Liver (tissue), 9 donors: ENCODE results near the gene ARAP1. TPM values are rescaled to one million over a fixed set of nuclear protein-coding genes. Genes with fewer than 3 reads are reported as not detected.

Experiments used
- DNase-seq: peaks from one replicate; pipeline ENCODE4 v3.0.0-alpha.2; 2017; ENCODE audit warnings: low spot score
- H3K27ac ChIP-seq, 2 donors: one replicate each; pipeline ENCODE4 v1.7.0; 2013; ENCODE audit warnings: inconsistent platforms in 2 of 2, low read length in 2 of 2, control low read depth in 1 of 2, low read depth in 1 of 2, mild to moderate bottlenecking in 1 of 2
- H3K27me3 ChIP-seq, 4 donors: one replicate each; pipeline versions ENCODE4 v1.6.1 to v1.7.0; 2013; ENCODE audit warnings: low read length in 3 of 4, inconsistent platforms in 1 of 4, mild to moderate bottlenecking in 1 of 4, moderate library complexity in 1 of 4; ENCODE audit not compliant: control insufficient read depth in 4 of 4, insufficient read depth in 4 of 4
- H3K36me3 ChIP-seq, 4 donors: one replicate each; pipeline versions ENCODE4 v1.6.1 to v1.7.0; 2013; ENCODE audit warnings: low read length in 3 of 4, mild to moderate bottlenecking in 3 of 4, low read depth in 1 of 4, moderate library complexity in 1 of 4; ENCODE audit not compliant: control insufficient read depth in 4 of 4, insufficient read depth in 3 of 4
- H3K4me1 ChIP-seq, 4 donors: one replicate each; pipeline versions ENCODE4 v1.6.1 to v1.7.0; 2013; ENCODE audit warnings: low read length in 3 of 4, mild to moderate bottlenecking in 3 of 4, moderate library complexity in 1 of 4; ENCODE audit not compliant: control insufficient read depth in 4 of 4, insufficient read depth in 4 of 4
- H3K4me3 ChIP-seq, 3 donors: one replicate each; pipeline versions ENCODE4 v1.6.1 to v1.7.0; 2013; ENCODE audit warnings: low read length in 3 of 3, control low read depth in 1 of 3, low read depth in 1 of 3, mild to moderate bottlenecking in 1 of 3
- H3K9ac ChIP-seq, 2 donors: one replicate each; pipeline ENCODE4 v1.7.0; 2013; ENCODE audit warnings: low read length in 2 of 2, mild to moderate bottlenecking in 2 of 2, moderate library complexity in 2 of 2, control low read depth in 1 of 2, low read depth in 1 of 2
- H3K9me3 ChIP-seq, 4 donors: one replicate each; pipeline versions ENCODE4 v1.6.1 to v1.7.0; 2013; ENCODE audit warnings: low read length in 3 of 4; ENCODE audit not compliant: control insufficient read depth in 4 of 4
- ATF3 ChIP-seq: IDR thresholded peaks from 2 replicates; pipeline ENCODE4 v1.6.1; 2016; ENCODE audit warnings: antibody characterized with exemption
- CTCF ChIP-seq: fragments of 150-350 bp; IDR thresholded peaks from 2 replicates; pipeline ENCODE4 v1.5.1; 2017; ENCODE audit warnings: improper control_type of control experiment, low read depth, low read length; ENCODE audit not compliant: missing input control
- EGR1 ChIP-seq, 2 donors: IDR thresholded peaks; 2 replicates each; pipeline ENCODE4 v1.6.1; 2016 to 2018; ENCODE audit warnings: antibody characterized with exemption in 2 of 2, low read depth in 2 of 2
- FOXA1 ChIP-seq: IDR thresholded peaks from 2 replicates; pipeline ENCODE4 v1.6.1; 2016; ENCODE audit warnings: antibody characterized with exemption
- FOXA2 ChIP-seq: IDR thresholded peaks from 2 replicates; pipeline ENCODE4 v1.6.1; 2016; ENCODE audit warnings: antibody characterized with exemption
- GABPA ChIP-seq, 2 donors: IDR thresholded peaks in 1 of 2; conservative IDR thresholded peaks in 1 of 2; 2 replicates each; pipeline ENCODE4 v1.6.1; 2016; ENCODE audit warnings: antibody characterized with exemption in 2 of 2, mild to moderate bottlenecking in 1 of 2, moderate library complexity in 1 of 2
- HNF4A ChIP-seq, 2 donors: conservative IDR thresholded peaks; 2 replicates each; pipeline ENCODE4 v1.6.1; 2016; ENCODE audit warnings: antibody characterized with exemption in 2 of 2, mild to moderate bottlenecking in 2 of 2
- HNF4G ChIP-seq: IDR thresholded peaks from 2 replicates; pipeline ENCODE4 v1.6.1; 2016; ENCODE audit warnings: antibody characterized with exemption
- JUND ChIP-seq, 2 donors: IDR thresholded peaks; 2 replicates each; pipeline ENCODE4 v1.6.1; 2016; ENCODE audit warnings: antibody characterized with exemption in 2 of 2
- MAX ChIP-seq: IDR thresholded peaks from 2 replicates; pipeline ENCODE4 v1.6.1; 2016; ENCODE audit warnings: antibody characterized with exemption
- NR2F2 ChIP-seq: IDR thresholded peaks from 2 replicates; pipeline ENCODE4 v1.6.1; 2016; ENCODE audit warnings: antibody characterized with exemption
- RAD21 ChIP-seq, 2 donors: IDR thresholded peaks; 2 replicates each; pipeline ENCODE4 v1.6.1; 2016; ENCODE audit warnings: antibody characterized with exemption in 2 of 2, mild to moderate bottlenecking in 2 of 2
- REST ChIP-seq: IDR thresholded peaks from 2 replicates; pipeline ENCODE4 v1.6.1; 2016; ENCODE audit warnings: antibody characterized with exemption, mild to moderate bottlenecking
- RXRA ChIP-seq, 2 donors: IDR thresholded peaks; 2 replicates each; pipeline ENCODE4 v1.6.1; 2017 to 2018; ENCODE audit warnings: antibody characterized with exemption in 2 of 2, mild to moderate bottlenecking in 1 of 2
- SP1 ChIP-seq: IDR thresholded peaks from 2 replicates; pipeline ENCODE4 v1.6.1; 2018; ENCODE audit warnings: antibody characterized with exemption, mild to moderate bottlenecking
- TAF1 ChIP-seq: conservative IDR thresholded peaks from 2 replicates; pipeline ENCODE4 v1.6.1; 2016; ENCODE audit warnings: antibody characterized with exemption, mild to moderate bottlenecking
- YY1 ChIP-seq: IDR thresholded peaks from 2 replicates; pipeline ENCODE4 v1.6.1; 2016; ENCODE audit warnings: antibody characterized with exemption, mild to moderate bottlenecking
- ZBTB33 ChIP-seq: IDR thresholded peaks from 2 replicates; pipeline ENCODE4 v1.6.1; 2016; ENCODE audit warnings: antibody characterized with exemption
- WGBS: extraction: QIAGEN DNeasy Blood & Tissue Kit; methylation state at CpG from one replicate; pipeline ENCODE4 v1.1.7; 2013; 5-methylcytosine and 5-hydroxymethylcytosine counted together
- polyA plus RNA-seq, 2 donors: library from polyadenylated mRNA; stranded (reverse) in 1 of 2; unstranded in 1 of 2; fragments of 200-250 nt in 1 of 2; fragments of >200 nt in 1 of 2; fragmentation: Nextera tagmentation in 1 of 2; extraction: Ambion mirVana in 1 of 2; gene quantifications; one replicate each; pipeline versions ENCODE4 v1.2.1 to v1.2.3, GENCODE V29; 2013 to 2015
- total RNA-seq, 2 donors: library from RNA; depleted of rRNA; stranded (reverse); fragments of >200 nt; gene quantifications; one replicate each; pipeline ENCODE4 v1.2.3, GENCODE V29; 2014
- donor health status: healthy.
- donor health status: healthy.
- donor health status: healthy.
- donor health status: healthy.
- donor health status: healthy.

Gene ARAP1
- total and polyA plus RNA-seq, 4 donors = 14.4 to 77.8 (median 43.5) TPM

DNA sequence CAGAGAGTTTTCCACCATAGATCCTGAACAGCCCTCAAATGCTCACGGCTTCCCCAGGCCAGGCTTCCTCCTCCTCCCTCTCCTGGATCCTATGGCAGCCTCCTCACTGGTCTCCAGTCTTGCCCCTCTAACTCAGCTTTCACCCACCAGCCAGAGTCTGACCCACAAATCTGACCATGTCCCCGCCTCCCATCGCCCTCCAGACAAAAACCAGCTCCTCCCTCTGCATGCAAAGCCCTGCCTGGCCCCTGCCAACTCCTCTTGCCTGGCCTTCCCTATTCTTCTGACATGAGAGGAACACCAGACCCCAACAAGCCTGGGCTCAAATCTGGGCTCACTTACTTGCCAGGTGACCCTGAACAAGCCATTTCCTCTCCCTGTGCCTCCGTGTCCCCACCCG is 45.6 kb downstream of the ARAP1 start:
- H3K27me3 ChIP-seq = no peaks in the 10 kb centered on the region
- H3K9ac ChIP-seq = no peak overlapping the region
- peaks cover 17 to 87% (median 66%) of the 10 kb centered on the region in 4 donors for H3K36me3 ChIP-seq
- H3K27ac ChIP-seq = no peak overlapping the region
- H3K4me3 ChIP-seq = no peak overlapping the region
- H3K9me3 ChIP-seq = no peaks in the 10 kb centered on the region
- no peak for DNase-seq
- WGBS = 87% methylated on average over 5 of the region's 5 CpGs
- no peaks in the 10 kb centered on the region for H3K4me1 ChIP-seq
- no peak for TF ChIP-seq FOXA2
- TF ChIP-seq HNF4G = no peak
- no peak for TF ChIP-seq HNF4A (conservative IDR thresholded peaks at IDR 0.05)
- no peak for TF ChIP-seq SP1
- TF ChIP-seq TAF1 = no peak
- TF ChIP-seq YY1 = no peak
- TF ChIP-seq RAD21 (IDR thresholded peaks at IDR 0.05) = no peak
- TF ChIP-seq NR2F2 = no peak
- TF ChIP-seq EGR1 (IDR thresholded peaks at IDR 0.05; ENCODE audit: low read depth in 2 of 2) = no peak
- TF ChIP-seq ZBTB33 = no peak
- no peak for TF ChIP-seq RXRA (IDR thresholded peaks at IDR 0.05)
- TF ChIP-seq FOXA1 = no peak
- no peak for TF ChIP-seq MAX
- no peak for TF ChIP-seq CTCF
- TF ChIP-seq GABPA (IDR thresholded peaks at IDR 0.05 in 1 of 2, conservative IDR thresholded peaks at IDR 0.05 in 1 of 2) = no peak
- no peak for TF ChIP-seq ATF3
- no peak for TF ChIP-seq REST
- no peak for TF ChIP-seq JUND (IDR thresholded peaks at IDR 0.05)
